ENCODE measurements around the gene BIK.
"Not testable (repeated sequence)": the region's sequence is repeated elsewhere in the genome, so short reads cannot be mapped to it uniquely, and the experiment has no call there.

The BIK gene

GRCh38 chr22:43129426-43130425, 19.2 kb downstream of the BIK start:
- no peak for DNase-seq
- in situ Hi-C loops (cut with HindIII; ENCODE audit: low pct_ligation_motif_present, low pct_unique_long_range_greater_than_20kb, low sequenced_read_pairs), result no loop called here

- in situ Hi-C loops (cut with HindIII; ENCODE audit: low pct_ligation_motif_present, low pct_unique_long_range_greater_than_20kb, low sequenced_read_pairs), result no loop called here
- no peak for DNase-seq
These were observed 21.4 kb downstream of the BIK start for GRCh38 chr22:43131773-43132501.

- in situ Hi-C loops (cut with HindIII; ENCODE audit: low pct_ligation_motif_present, low pct_unique_long_range_greater_than_20kb, low sequenced_read_pairs), result no loop called here
- DNase-seq, result no peak
These were observed 22.9 kb downstream of the BIK start for GRCh38 chr22:43133401-43133800.

GRCh38 chr22:43134553-43134952, 24.0 kb downstream of the BIK start:
- in situ Hi-C loops (cut with HindIII; ENCODE audit: low pct_ligation_motif_present, low pct_unique_long_range_greater_than_20kb, low sequenced_read_pairs), result no loop called here
- DNase-seq, result no peak

DNA sequence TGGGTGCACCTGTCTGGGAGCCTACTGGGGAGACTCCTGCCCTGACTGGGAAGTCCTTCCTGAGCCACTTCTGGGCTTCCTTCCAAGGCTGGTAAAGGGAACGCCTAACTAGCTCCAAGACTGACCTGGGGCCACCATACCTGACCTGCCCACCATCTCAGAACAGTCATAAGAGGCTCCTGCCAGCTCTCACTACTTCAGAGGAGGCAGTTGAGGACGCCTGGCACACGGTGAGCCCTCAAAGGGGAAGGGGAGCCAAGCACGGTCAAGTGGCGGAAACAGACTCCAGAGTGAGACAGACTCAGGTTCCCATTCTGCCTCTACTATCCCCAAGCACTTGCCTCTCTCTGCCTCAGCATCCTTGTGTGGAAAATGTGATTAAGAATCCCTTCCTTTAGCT, 25.0 kb downstream of the BIK start:
- in situ Hi-C loops (cut with HindIII; ENCODE audit: low pct_ligation_motif_present, low pct_unique_long_range_greater_than_20kb, low sequenced_read_pairs), result no loop called here
- DNase-seq, result no peak

GRCh38 chr22:43136255-43136654, 25.7 kb downstream of the BIK start:
- DNase-seq, result peak; percentile 23
- in situ Hi-C loops (cut with HindIII; ENCODE audit: low pct_ligation_motif_present, low pct_unique_long_range_greater_than_20kb, low sequenced_read_pairs), result no loop called here

GRCh38 chr22:43136801-43137200, 26.3 kb downstream of the BIK start:
- in situ Hi-C loops (cut with HindIII; ENCODE audit: low pct_ligation_motif_present, low pct_unique_long_range_greater_than_20kb, low sequenced_read_pairs), result no loop called here
- no peak for DNase-seq

DNA sequence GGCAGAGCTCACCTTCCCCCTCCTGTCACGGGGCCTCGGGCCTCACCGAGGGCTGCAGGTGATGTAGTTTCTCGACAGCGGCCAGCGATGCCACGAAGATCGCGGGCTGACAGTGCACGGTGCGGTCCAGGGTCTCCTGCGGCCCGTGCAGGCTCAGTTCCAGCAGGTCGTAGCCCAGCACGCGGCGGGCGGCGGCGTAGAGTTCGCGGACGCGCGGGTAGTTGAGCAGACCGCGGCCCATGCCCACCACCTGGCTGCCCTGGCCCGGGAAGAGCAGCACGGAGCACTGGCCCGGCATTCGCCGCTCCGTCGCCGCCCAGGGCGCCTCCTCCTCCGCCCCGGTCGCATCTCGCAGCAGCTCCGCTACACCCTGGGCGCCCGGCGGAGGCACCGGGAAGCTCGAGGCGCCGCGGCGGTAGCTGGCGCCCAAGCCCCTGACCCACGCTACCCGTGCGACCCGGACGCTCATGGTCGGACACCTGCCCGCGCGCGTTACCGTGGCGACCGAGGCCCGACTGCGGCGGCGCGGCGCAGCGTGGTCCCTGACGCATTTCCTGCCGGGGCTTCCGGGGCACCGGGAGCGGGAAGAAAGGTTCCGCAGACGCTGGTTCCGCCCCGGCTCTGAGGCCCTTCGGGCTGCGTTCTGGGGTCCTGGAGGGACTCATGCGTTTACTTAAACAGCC, 32.5 kb downstream of the BIK start, which contains the start of gene MCAT:
Gene MCAT (minus strand): TSS at position 519 of the 683 bp plus-strand sequence. CDS start 50 bp downstream, at position 469.
- peak; percentile 74 for DNase-seq
- in situ Hi-C loops (cut with HindIII; ENCODE audit: low pct_ligation_motif_present, low pct_unique_long_range_greater_than_20kb, low sequenced_read_pairs), result no loop called here

GRCh38 chr22:43144949-43145348, 34.4 kb downstream of the BIK start:
- in situ Hi-C loops (cut with HindIII; ENCODE audit: low pct_ligation_motif_present, low pct_unique_long_range_greater_than_20kb, low sequenced_read_pairs), result no loop called here
- no peak for DNase-seq

DNA sequence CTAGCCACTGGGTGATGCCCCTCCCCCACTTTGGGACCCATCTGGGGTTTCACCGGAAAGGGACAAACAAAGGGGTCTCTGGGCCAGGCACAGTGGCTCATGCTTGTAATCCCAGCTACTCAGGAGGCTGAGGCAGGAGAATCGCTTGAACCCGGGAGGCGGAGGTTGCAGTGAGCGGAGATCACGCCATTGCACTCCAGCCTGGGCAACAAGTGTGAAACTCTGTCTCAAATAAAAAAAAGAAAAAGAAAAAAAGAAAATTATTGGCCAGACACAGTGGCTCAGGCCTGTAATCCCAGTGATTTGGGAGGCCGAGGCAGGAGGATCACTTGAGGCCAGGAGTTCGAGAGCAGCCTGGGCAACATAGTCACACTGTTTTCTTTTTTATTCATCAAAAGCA, 34.8 kb downstream of the BIK start:
- in situ Hi-C loops (cut with HindIII; ENCODE audit: low pct_ligation_motif_present, low pct_unique_long_range_greater_than_20kb, low sequenced_read_pairs); DNase-seq: not testable (repeated sequence)

DNA sequence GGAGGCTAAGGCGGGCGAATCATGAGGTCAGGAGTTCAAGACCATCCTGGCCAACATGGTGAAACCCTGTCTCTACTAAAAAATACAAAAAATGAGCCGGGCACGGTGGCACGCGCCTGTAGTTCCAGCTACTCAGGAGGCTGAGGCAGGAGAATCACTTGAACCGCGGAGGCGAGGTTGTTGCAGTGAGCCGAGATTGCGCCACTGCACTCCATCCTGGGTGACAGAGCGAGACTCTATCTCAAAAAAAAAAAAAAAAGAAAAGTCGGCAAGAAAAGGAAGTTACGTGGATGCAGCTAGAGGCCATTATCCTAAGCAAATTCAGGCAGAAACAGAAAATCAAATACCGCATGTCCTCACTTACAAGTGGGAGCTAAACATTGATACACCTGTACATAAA, 35.8 kb downstream of the BIK start:
- DNase-seq; in situ Hi-C loops (cut with HindIII; ENCODE audit: low pct_ligation_motif_present, low pct_unique_long_range_greater_than_20kb, low sequenced_read_pairs): not testable (repeated sequence)

DNA sequence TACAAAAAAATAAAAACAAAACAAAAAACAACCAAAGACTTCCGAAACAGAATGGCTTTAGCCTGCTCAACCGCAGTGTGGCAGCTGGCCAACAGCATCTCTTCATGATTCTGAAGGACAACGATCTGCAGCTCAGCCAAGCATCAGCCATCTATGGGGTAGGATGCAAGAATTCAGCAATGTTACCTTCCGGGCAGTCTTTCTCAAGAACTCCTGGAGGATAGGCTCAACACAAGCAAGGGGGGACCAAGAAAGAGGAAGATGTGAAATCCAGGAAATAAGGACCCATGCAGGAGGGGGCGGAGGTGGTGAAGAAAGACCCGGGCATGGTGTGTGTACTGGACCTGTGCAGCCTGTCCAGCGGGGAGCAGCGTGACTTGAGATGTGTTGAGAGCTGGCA, 37.3 kb downstream of the BIK start:
- in situ Hi-C loops (cut with HindIII; ENCODE audit: low pct_ligation_motif_present, low pct_unique_long_range_greater_than_20kb, low sequenced_read_pairs), result no loop called here
- no peak for DNase-seq

DNA sequence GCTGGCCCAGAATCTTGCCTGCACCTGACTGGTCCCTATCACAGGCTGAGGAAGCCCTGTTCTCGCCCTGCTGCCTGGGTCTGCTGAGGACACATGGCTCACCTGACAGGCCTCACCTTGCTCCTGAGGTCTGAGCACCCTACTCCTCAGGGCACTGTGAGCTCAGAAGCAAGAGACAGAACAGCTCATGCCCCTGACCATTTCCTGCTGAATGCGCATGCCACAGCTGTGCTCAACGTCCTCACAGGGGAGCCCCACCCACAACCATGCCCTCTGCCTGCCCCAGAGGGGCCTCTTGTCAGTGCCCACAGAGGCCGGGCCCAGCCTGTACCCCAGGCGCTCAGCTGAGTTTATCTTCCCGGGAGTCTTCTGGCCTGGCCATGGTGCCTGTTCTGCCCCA, 38.0 kb downstream of the BIK start:
- DNase-seq, result no peak
- in situ Hi-C loops (cut with HindIII; ENCODE audit: low pct_ligation_motif_present, low pct_unique_long_range_greater_than_20kb, low sequenced_read_pairs), result no loop called here

GRCh38 chr22:43150731-43151206, 40.2 kb downstream of the BIK start:
- DNase-seq, result no peak
- in situ Hi-C loops (cut with HindIII; ENCODE audit: low pct_ligation_motif_present, low pct_unique_long_range_greater_than_20kb, low sequenced_read_pairs), result no loop called here

DNA sequence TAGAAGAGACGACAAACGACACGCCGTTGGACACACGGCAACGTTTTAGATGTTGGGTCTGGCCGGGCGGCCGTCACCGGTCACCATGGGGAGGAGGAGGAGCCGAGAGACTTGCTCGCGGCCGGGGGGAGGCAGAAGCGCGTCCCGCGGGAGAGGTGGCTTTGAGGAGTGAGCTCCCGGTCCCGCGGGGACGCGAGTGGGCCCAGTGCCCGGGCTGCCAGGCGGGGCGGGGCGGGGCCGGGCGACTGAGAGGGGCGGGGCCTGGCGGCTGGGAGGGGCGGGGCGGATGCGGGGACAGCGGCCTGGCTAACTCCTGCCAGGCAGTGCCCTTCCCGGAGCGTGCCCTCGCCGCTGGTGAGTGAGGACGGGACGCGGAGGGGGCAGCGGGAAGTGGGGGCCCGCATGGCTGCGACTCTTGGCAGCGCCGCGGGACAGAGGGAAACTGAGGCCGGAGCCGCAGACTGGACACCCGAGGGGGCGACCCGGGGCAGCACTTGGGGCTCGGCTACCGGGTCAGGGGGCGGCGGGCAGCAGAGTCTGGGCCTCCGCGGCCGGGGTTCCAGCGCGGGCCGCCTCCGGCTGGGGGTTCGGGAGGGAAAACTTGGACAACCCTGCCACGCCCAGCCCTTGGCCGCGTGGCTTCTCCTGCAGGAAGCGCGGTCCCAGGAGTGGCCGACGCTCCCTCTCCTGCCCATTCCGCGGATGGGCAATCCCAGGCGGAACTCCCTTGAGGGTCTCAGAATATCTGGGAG, 40.9 kb downstream of the BIK start, which contains the start of gene TSPO:
Gene TSPO (plus strand): TSS at position 309 of the 752 bp plus-strand sequence. CDS start 7,680 bp downstream, outside the sequence.
- DNase-seq, result peak; percentile 48
- in situ Hi-C loops (cut with HindIII; ENCODE audit: low pct_ligation_motif_present, low pct_unique_long_range_greater_than_20kb, low sequenced_read_pairs), result no loop called here

DNA sequence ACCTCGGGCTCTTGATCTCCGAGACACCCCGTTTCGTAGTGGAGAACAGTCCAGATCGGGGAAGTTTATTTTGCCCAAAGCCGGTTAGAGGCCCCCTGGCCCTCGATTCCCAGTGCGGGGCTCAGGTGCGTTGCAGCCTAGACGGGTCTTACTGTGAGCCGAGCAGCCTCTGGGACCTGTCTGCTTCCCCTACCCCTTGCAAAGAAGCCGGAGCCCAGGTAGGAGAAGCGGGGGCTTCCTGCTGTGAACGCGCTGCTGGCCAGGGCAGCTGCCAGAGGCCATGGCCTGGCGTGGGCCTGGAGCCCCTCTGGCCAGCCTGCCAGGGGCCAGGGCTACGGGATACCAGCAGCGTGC, 41.4 kb downstream of the BIK start:
- no peak for DNase-seq
- in situ Hi-C loops (cut with HindIII; ENCODE audit: low pct_ligation_motif_present, low pct_unique_long_range_greater_than_20kb, low sequenced_read_pairs), result no loop called here

DNA sequence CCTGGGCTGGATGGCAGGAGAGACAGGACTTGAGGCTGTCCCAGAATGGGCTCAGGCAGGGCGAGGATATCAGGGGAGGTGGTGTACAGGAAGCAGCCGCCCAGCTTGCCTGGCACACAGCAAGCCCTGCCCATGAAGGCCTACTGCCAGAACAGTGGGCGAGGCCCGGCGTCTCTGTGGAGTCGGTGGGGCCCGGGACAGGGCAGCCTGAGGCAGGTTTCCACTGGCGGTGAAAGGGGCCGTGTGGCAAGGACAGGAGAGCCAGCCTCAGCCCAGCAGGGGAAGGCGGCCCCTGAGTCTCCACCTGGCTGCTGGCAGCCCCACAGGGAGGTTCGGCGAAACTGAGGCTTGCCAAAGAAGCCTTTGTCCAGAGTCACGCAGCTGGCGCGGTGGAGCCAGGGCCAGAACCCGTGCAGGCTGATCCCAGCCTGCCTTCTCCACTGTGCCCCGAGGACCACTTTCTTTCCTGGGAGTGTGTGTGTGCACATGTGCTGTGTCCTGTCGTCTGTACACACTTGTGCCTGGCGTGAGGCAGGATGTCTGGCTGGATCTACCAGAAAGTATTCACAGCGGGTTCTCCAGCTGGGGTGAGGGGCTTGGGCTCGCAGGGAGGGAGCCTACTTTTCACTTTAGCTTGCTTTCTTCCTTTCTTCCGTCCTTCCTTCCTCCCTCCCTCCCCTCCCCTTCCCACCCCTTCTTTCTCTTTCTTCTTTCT, 42.0 kb downstream of the BIK start:
- DNase-seq, result peak; percentile 66
- in situ Hi-C loops (cut with HindIII; ENCODE audit: low pct_ligation_motif_present, low pct_unique_long_range_greater_than_20kb, low sequenced_read_pairs), result no loop called here

DNA sequence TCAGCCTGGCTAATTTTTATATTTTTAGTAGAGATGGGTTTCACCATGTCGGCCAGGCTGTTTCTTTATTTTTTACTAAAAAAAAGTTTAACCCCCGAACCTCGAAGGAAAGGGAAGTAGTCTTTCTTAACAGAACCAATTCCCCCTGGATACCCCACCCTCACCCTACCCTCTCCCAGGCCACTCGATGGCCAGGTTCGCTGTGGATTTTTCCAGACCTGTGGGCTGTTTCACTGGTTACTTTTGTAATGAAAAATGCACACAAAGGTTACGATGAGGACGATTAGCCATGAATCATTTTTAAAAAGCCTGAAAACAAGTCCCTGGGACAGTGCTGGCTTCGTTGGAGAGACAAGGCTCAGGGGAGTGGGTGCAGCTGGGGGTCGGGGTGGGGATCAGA, 43.3 kb downstream of the BIK start:
- in situ Hi-C loops (cut with HindIII; ENCODE audit: low pct_ligation_motif_present, low pct_unique_long_range_greater_than_20kb, low sequenced_read_pairs), result no loop called here
- DNase-seq, result no peak
